OCI-LY7 (cell line): Measurements from ENCODE around the gene SEMA4B.

ENCODE experiments used
- CTCF ChIP-seq: fragments of 200-600 bp; sonication (generic); conservative IDR thresholded peaks from 2 replicates; pipeline ENCODE4 v1.5.1; 2014; ENCODE audit warnings: mild to moderate bottlenecking, antibody characterized with exemption, low read length, moderate library complexity, mixed read lengths
- EZH2phosphoT487 ChIP-seq: fragments of 200-600 bp; sonication (generic); IDR thresholded peaks from 2 replicates; pipeline ENCODE4 v1.6.1; 2018; ENCODE audit warnings: low read depth, borderline replicate concordance, mild to moderate bottlenecking, mixed run types, antibody characterized with exemption, low read length, moderate library complexity, mixed read lengths

GRCh38 chr15:90264671-90265070 is 63.5 kb downstream of the SEMA4B start:
- TF ChIP-seq CTCF (no peak), EZH2phosphoT487 (no peak)
